NCI-H2227 treated with DMSO at 0.1 percent for 48 hours (cell line): ENCODE measurements around the gene TM6SF1.
"Not testable (repeated sequence)": the region's sequence is repeated elsewhere in the genome, so short reads cannot be mapped to it uniquely, and the experiment has no call there.

Source experiments
- DNase-seq: peaks from one replicate; lab custom pipeline; 2025; lab: John Stamatoyannopoulos, UW

TM6SF1 gene

GRCh38 chr15:83115831-83116565 is 8.6 kb downstream of the TM6SF1 start:
- no peak for DNase-seq

GRCh38 chr15:83118291-83118827 is 10.9 kb downstream of the TM6SF1 start:
- no peak for DNase-seq

- no peak for DNase-seq
Measured at GRCh38 chr15:83118968-83119367, 11.5 kb downstream of the TM6SF1 start.

- no peak for DNase-seq
Measured at GRCh38 chr15:83119968-83120581, 12.6 kb downstream of the TM6SF1 start.

- no peak for DNase-seq
Measured at GRCh38 chr15:83123529-83123928, 16.1 kb downstream of the TM6SF1 start.

- DNase-seq, result no peak
Measured at GRCh38 chr15:83127547-83128150, 20.2 kb downstream of the TM6SF1 start.

- no peak for DNase-seq
Measured at GRCh38 chr15:83129791-83130190, 22.3 kb downstream of the TM6SF1 start.

- DNase-seq, result no peak
Measured at GRCh38 chr15:83132861-83133523, 25.5 kb downstream of the TM6SF1 start.

GRCh38 chr15:83142151-83142550 is 34.7 kb downstream of the TM6SF1 start:
- DNase-seq, result not testable (repeated sequence)

- no peak for DNase-seq
Measured at GRCh38 chr15:83144771-83145170, 37.3 kb downstream of the TM6SF1 start.

GRCh38 chr15:83153288-83153687 is 45.8 kb downstream of the TM6SF1 start:
- DNase-seq, result no peak

- DNase-seq, result no peak
Measured at GRCh38 chr15:83155942-83156341, 48.5 kb downstream of the TM6SF1 start.

- no peak for DNase-seq
Measured at GRCh38 chr15:83158393-83158792, 50.9 kb downstream of the TM6SF1 start.

GRCh38 chr15:83160741-83161140 is 53.3 kb downstream of the TM6SF1 start:
- DNase-seq, result no peak

GRCh38 chr15:83163032-83163431 is 55.6 kb downstream of the TM6SF1 start:
- DNase-seq, result no peak

GRCh38 chr15:83164111-83164770 is 56.8 kb downstream of the TM6SF1 start:
- no peak for DNase-seq

- DNase-seq, result no peak
Measured at GRCh38 chr15:83164771-83165404, 57.4 kb downstream of the TM6SF1 start.

- no peak for DNase-seq
Measured at GRCh38 chr15:83166218-83166617, 58.8 kb downstream of the TM6SF1 start.

GRCh38 chr15:83166830-83167229 is 59.4 kb downstream of the TM6SF1 start:
- DNase-seq, result no peak

- DNase-seq, result not testable (repeated sequence)
Measured at GRCh38 chr15:83169576-83169975, 62.1 kb downstream of the TM6SF1 start.

GRCh38 chr15:83170474-83171165 is 63.2 kb downstream of the TM6SF1 start:
- DNase-seq, result no peak
